GM12891 (cell line): ENCODE measurements around the gene TULP1.

Experiments used
- POLR2A ChIP-seq: IDR thresholded peaks from 2 replicates; pipeline ENCODE4 v1.6.1; 2011; ENCODE audit warnings: low read depth, low read length, control low read depth
- TAF1 ChIP-seq: IDR thresholded peaks from 2 replicates; pipeline ENCODE4 v1.6.1; 2011; ENCODE audit warnings: low read depth, low read length, control low read depth

DNA sequence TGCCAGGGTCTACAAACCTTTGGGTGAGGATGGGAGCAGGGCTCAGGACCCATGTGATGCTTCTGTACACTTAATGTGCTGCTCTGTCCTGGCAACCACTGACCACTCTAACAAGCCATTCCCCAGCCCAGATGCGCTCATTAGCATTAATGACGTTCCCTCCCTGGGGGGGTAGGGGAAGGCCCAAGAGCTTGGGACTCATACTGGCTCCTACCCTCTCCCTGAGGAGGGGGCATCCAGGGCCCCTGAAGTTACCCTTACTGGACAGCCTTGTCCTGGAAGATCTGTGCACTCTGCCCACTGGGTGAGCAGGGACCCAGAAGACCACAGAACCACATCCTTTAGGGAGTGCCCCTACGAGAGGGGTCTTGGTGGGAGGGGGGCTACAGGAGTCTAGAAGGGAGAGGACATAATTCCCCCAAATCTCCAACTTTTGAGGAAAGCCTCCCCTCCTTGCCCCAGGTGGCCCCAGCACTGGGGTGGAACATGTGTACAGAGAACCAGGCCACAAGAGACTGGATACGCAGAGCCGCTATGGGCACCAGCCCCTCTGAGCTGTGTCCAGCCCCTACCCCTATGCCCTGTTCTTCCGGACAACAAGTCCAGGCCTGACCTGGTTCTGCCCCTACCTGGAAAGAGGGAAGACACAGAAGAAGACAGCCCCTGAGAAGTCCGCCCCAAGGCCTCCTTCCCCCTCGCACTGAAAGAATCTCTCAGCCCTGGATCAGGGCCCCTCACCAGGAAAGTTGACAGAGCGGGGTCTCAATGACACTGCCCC is 17.2 kb downstream of the TULP1 start:
- TF ChIP-seq POLR2A (no peak), TAF1 (no peak)
